ENCODE measurements around the gene PHETA1. TPM values are rescaled to one million over a fixed set of nuclear protein-coding genes. Genes with fewer than 3 reads are reported as not detected.
A peak's percentile ranks its signal among the peaks of the same experiment; 100 is the strongest.

PHETA1 gene
- polyA plus RNA-seq, 1 experiment, result 5.3 TPM

GRCh38 chr12:111368291-111368787, 556 bp downstream of the PHETA1 start:
- Histone ChIP-seq H3K36me3 (ENCODE audit: control insufficient read depth, insufficient read depth, low read length) (peaks cover 2% of the 10 kb centered on the region; the same call in 1 of the 2 replicates), H3K4me3 (ENCODE audit: low read depth, low read length) (peak overlapping the region; percentile 89), H3K27me3 (ENCODE audit: control insufficient read depth, insufficient read depth, low read length) (no peaks in the 10 kb centered on the region)
- CTCF ChIA-PET, result interaction anchor here (0.7 to 3.5 kb wide), 3 partner anchors 28 to 82 kb away, joined by 3 to 11 read pairs (median 4); no protein-coding TSS in a partner anchor
- POLR2A ChIA-PET, result no interaction called here
- no peak for TF ChIP-seq CTCF (IDR thresholded peaks at IDR 0.05; ENCODE audit: insufficient read depth, low read depth, low read length)
- DNase-seq (ENCODE audit: low read depth), result no peak

- POLR2A ChIA-PET, result no interaction called here
- CTCF ChIA-PET, result interaction anchor here (0.7 to 3.5 kb wide), 4 partner anchors 12 to 83 kb away, joined by 3 to 11 read pairs (median 4); no protein-coding TSS in a partner anchor
- no peak for DNase-seq (ENCODE audit: low read depth)
Measured at GRCh38 chr12:111367661-111368221, 1.2 kb downstream of the PHETA1 start.

GRCh38 chr12:111366583-111366982, 2.3 kb downstream of the PHETA1 start:
- CTCF ChIA-PET, result interaction anchor here (1.3 to 3.5 kb wide), 2 partner anchors 11 to 30 kb away, joined by 3 to 11 read pairs; no protein-coding TSS in a partner anchor
- POLR2A ChIA-PET, result no interaction called here

More at GRCh38 chr12:111367661-111368221, 1.2 kb downstream of the PHETA1 start:
- peaks cover 4% of the 10 kb centered on the region; the same call in 1 of the 2 replicates for H3K36me3 ChIP-seq (ENCODE audit: control insufficient read depth, insufficient read depth, low read length)
- H3K27me3 ChIP-seq (ENCODE audit: control insufficient read depth, insufficient read depth, low read length), result no peaks in the 10 kb centered on the region
- TF ChIP-seq CTCF (IDR thresholded peaks at IDR 0.05; ENCODE audit: insufficient read depth, low read depth, low read length), result no peak
- peak overlapping the region; percentile 89 for H3K4me3 ChIP-seq (ENCODE audit: low read depth, low read length)

GRCh38 chr12:111366075-111366474, 2.8 kb downstream of the PHETA1 start:
- DNase-seq (ENCODE audit: low read depth), result no peak
- no peak for TF ChIP-seq CTCF (IDR thresholded peaks at IDR 0.05; ENCODE audit: insufficient read depth, low read depth, low read length)
- H3K36me3 ChIP-seq (ENCODE audit: control insufficient read depth, insufficient read depth, low read length), result peaks cover 4% of the 10 kb centered on the region; the same call in 1 of the 2 replicates
- ChIA-PET POLR2A (no interaction called here), CTCF (interaction anchor here (3.5 kb wide), 1 partner anchor 31 kb away, joined by 11 read pairs; no protein-coding TSS in a partner anchor)
- H3K27me3 ChIP-seq (ENCODE audit: control insufficient read depth, insufficient read depth, low read length), result no peaks in the 10 kb centered on the region
- H3K4me3 ChIP-seq (ENCODE audit: low read depth, low read length), result no peak overlapping the region

More at GRCh38 chr12:111366583-111366982, 2.3 kb downstream of the PHETA1 start:
- no peak overlapping the region for H3K4me3 ChIP-seq (ENCODE audit: low read depth, low read length)
- no peak for DNase-seq (ENCODE audit: low read depth)
- no peaks in the 10 kb centered on the region for H3K27me3 ChIP-seq (ENCODE audit: control insufficient read depth, insufficient read depth, low read length)
- no peak for TF ChIP-seq CTCF (IDR thresholded peaks at IDR 0.05; ENCODE audit: insufficient read depth, low read depth, low read length)
- H3K36me3 ChIP-seq (ENCODE audit: control insufficient read depth, insufficient read depth, low read length), result peaks cover 4% of the 10 kb centered on the region; the same call in 1 of the 2 replicates

- no peaks in the 10 kb centered on the region for H3K27me3 ChIP-seq (ENCODE audit: control insufficient read depth, insufficient read depth, low read length)
- TF ChIP-seq CTCF (IDR thresholded peaks at IDR 0.05; ENCODE audit: insufficient read depth, low read depth, low read length), result no peak
- CTCF ChIA-PET, result interaction anchor here (1.6 kb wide), 1 partner anchor 33 kb away, joined by 4 read pairs; no protein-coding TSS in a partner anchor
- no peak overlapping the region for H3K4me3 ChIP-seq (ENCODE audit: low read depth, low read length)
- POLR2A ChIA-PET, result no interaction called here
- peaks cover 4% of the 10 kb centered on the region; the same call in 1 of the 2 replicates for H3K36me3 ChIP-seq (ENCODE audit: control insufficient read depth, insufficient read depth, low read length)
- peak; percentile 12 for DNase-seq (ENCODE audit: low read depth)
Measured at GRCh38 chr12:111363578-111363977, 5.3 kb downstream of the PHETA1 start.
